HG03457 (cell line): ENCODE results near the gene ZDHHC11B.

Experiments used
- ATAC-seq: cut with Tn5 transposase; IDR thresholded peaks from one replicate; pipeline ENCODE4 v1.9.1; 2021; ENCODE audit warnings: moderate number of reproducible peaks; ENCODE audit not compliant: unreplicated experiment

The ZDHHC11B gene

DNA sequence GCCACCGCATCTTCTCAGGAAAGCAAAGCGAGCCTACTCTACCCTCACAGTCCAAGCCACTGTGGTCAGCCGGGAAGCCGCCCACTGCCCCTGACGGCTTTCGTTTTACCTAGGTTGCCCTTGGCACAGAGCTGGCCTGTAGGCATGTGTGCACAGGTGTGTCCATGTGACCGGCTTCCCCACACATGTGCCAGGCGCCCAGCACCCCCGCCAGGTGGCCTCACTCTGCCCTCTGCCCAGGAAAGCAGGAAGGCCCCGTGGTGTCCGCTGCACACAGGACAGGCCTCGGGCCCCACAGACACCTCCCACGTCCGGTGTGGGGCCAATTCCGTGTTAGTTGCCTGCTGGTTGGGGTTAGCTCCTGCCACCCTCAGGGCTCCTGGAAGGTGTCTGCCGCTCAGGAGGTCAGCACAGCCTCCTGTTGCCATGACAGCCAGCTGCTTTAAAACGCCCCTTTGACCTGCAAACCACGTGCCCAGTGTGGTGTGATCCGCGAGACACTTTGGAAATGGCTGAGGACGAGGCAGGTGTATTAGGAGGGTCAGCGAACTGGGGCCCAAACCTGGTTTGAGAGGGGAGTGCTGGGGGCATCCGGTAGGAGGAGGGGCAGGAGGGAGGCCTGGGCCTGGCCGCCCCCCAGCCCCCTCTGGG is 120.1 kb downstream of the ZDHHC11B start:
- ATAC-seq = no peak

DNA sequence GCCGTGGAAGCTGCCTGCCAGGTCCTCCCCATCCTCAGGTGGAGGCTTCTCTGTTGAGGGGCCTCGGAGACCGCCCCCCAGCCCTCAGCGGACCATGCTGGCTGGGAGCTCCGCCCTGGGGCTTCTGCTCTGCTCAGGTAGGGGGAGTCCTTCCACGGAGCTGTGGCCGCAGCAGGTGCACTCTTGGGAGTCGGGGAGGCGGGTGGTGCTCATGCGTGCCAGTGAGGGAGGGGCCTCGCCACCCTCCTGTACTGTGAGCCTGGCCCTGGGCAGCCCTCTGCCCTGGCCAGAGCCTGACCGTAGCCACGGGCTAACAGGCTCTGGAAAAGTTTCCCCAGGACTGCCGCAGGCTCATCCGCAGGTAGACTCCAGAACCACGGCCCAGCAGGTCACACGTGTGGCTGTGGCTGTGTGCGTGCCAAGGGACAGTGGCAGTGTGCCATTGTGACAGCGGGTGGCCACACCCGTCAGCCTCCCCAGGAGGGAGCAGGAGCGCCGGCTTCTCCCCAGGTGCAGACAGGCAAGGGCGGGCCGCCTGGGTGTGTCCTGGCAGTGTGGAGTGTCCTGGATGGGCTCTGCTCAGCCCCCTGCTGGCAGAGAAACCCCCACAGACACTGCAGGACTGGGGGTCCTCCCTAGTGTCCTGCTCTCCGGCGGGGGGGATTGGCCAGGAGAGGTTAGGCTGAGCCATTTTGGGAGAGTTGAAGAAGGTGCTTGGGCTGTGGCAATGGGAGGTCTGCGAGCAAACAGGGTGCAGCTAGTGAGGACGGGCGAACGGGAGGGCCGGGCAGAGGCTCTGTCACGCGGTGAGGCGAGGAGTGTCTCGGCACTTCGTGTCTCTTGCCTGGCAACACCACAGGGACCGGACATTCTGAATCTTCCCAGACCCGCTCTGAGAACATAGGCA is 120.8 kb downstream of the ZDHHC11B start:
- no peak for ATAC-seq

GRCh38 chr5:662751-663435 is 121.6 kb downstream of the ZDHHC11B start:
- no peak for ATAC-seq

DNA sequence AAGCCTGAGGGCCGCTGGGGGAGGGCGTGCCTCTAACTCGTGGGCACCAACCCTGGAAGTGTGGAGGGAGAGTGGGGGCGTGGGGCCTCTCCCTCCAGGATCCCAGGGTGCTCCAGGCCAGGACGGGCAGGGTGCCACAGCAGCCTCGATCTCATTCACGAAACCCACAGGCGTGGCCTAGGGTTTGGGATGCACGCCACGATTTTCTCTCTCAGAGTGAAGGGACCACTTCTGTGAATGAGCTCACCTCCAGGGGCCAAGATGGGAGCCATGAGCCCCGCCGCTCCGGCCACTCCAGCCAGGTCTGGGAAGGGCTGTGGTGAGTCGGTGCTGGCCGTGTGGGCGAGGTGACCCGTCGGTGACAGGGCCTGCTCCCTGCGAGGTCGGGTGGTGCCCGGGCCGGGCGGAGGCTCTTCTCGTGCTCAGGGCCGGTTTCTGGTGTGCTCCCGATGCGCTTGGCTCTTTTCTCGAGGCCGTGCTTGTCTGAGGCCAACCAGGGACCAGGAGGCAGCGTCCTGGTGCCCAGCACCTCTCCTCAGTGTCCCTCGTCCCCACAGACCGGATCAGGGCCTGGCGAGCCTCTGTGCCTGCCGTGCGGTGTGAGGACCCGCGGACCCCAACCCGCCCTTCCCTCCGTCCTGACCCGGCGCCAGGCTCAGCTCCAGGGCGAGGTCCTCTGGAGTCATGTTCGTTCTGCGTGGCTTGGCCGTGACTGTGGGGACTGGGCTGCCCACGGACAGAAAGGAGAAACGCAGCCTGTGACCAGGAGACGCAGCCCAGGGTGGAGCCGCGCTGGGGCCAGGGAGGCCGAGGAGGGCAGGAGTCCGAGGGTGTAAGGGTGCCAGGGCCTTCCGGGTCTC is 122.4 kb downstream of the ZDHHC11B start:
- no peak for ATAC-seq

GRCh38 chr5:660491-661030 is 124.0 kb downstream of the ZDHHC11B start:
- no peak for ATAC-seq
